ENCODE data around the gene QRICH1.
A peak's percentile ranks its signal among the peaks of the same experiment; 100 is the strongest.

Gene QRICH1

DNA sequence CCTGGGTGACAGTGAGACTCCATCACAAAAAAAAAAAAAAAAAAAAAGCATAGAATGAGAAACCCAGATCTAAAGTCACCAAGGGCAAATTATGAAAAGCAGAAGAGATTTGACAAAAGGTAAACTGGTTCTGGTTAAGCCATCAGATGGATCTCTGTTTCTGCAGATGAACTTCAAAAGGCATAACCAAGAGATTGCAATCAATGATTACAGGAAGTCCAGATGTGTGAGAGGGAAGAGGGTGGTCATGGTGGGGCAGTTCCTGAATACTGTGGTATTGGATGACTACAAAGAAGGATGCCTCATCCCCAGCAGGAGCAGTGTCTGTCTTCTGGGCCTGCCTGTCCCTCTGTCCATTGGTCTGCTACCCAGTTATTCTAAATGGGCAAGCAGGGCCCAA, 100.0 kb downstream of the QRICH1 start:
- no peak overlapping the region for H3K4me3 ChIP-seq (ENCODE audit: control insufficient read depth, low read depth, low read length)
- TF ChIP-seq, protein P1, sequence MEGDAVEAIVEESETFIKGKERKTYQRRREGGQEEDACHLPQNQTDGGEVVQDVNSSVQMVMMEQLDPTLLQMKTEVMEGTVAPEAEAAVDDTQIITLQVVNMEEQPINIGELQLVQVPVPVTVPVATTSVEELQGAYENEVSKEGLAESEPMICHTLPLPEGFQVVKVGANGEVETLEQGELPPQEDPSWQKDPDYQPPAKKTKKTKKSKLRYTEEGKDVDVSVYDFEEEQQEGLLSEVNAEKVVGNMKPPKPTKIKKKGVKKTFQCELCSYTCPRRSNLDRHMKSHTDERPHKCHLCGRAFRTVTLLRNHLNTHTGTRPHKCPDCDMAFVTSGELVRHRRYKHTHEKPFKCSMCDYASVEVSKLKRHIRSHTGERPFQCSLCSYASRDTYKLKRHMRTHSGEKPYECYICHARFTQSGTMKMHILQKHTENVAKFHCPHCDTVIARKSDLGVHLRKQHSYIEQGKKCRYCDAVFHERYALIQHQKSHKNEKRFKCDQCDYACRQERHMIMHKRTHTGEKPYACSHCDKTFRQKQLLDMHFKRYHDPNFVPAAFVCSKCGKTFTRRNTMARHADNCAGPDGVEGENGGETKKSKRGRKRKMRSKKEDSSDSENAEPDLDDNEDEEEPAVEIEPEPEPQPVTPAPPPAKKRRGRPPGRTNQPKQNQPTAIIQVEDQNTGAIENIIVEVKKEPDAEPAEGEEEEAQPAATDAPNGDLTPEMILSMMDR (IDR thresholded peaks at IDR 0.05; ENCODE audit: control insufficient read depth, insufficient read depth, low read depth, low read length, missing control alignments): no peak
- DNase-seq (ENCODE audit: low read depth): no peak

DNA sequence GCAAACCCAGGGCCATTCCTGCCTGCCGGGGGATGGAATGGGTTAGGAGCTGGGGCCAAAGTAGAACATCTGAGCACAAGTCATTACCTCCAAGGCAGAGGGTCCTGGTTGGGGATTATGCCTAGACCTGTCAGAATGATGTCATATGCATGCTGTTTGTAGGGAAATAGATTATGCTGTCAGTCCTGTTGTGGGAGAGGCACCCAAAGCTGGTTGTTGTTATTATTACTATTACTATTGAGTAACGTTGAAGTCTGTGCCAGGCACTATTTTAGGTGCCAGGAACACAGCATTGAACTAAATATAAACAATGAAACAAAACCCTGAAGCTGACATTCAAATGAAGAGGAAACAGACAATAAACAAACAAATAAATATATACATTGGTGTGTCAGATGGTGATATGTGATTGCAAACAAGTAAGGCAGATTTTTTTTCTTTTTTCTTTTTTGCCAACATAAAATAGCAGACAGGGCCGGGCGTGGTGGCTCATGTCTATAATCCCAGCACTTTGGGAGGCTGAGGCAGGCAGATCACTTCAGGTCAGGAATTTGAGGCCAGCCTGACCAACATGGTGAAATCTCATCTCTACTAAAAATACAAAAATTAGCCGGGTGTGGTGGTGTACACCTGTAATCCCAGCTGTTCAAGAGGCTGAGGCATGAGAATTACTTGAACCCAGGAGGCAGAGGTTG, 101.9 kb downstream of the QRICH1 start:
- TF ChIP-seq, protein P1 (IDR thresholded peaks at IDR 0.05; ENCODE audit: control insufficient read depth, insufficient read depth, low read depth, low read length, missing control alignments): no peak
- H3K4me3 ChIP-seq (ENCODE audit: control insufficient read depth, low read depth, low read length): peak overlapping the region; percentile 77
- DNase-seq (ENCODE audit: low read depth): no peak

DNA sequence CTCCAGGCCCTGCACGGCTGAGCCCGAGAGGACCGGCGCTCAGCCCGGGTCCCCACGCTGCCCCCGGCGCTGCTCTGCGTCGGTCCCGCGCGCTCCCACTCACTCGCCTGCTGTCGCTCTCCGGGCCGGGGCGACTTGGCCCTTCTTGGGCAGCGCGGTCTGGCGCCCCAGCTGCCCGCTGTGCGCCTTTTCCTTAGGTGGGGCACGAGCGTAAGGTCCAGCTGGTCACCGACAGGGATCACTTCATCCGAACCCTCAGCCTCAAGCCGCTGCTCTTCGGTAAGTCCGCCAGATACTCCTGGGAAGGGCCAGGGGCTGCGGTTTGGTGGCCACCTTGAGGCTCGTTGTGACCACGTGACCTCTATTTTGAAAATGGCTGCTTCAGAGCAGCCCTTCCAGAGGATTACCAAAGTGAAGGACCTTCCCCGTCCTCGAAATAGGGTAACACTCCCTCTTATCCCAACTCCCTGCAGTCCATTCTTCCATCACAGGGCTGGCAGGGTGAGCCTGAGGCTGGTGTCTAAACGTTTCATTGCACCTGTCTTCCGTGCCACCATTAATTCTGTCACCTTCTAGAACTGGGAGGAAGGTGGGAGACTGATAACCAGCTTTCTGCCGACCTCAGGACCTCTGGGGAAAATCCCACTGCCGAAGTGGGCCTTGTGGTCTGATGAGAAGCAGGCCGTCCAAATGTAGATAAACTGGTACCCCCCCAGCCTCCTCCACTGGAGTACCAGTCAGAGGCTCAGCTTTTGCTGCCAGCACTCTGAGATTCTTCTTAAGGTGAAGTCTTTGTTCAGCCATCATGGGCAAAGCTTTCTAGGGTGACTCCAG, 103.0 kb downstream of the QRICH1 start:
- DNase-seq (ENCODE audit: low read depth): no peak
- H3K4me3 ChIP-seq (ENCODE audit: control insufficient read depth, low read depth, low read length): peak overlapping the region; percentile 77
- TF ChIP-seq, protein P1 (IDR thresholded peaks at IDR 0.05; ENCODE audit: control insufficient read depth, insufficient read depth, low read depth, low read length, missing control alignments): no peak

DNA sequence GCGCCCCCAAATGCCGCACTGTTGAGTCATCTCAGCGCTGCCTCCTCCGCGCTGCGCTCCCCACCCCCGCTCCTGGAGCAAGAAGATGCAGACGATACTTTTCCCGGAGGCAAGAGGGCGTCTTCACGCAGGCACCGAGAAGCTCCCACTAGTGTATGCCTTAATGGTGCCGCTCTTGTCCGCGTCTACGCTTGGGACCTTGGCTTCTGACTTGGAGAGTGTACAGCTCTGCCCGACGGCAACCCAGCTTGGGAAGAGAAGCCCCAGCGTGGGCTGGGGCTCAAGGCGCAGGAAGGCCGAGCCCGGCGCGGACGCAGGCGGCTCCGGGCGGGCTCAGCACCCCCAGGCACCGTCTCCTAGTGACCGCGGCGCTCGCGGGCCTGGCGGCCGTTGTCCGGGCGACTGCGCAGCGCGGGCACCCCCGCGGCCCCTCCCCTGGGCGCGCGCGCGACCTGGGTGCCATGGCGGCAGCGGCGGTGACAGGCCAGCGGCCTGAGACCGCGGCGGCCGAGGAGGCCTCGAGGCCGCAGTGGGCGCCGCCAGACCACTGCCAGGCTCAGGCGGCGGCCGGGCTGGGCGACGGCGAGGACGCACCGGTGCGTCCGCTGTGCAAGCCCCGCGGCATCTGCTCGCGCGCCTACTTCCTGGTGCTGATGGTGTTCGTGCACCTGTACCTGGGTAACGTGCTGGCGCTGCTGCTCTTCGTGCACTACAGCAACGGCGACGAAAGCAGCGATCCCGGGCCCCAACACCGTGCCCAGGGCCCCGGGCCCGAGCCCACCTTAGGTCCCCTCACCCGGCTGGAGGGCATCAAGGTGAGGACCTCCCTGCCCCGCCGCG, 103.9 kb downstream of the QRICH1 start, which contains the start of gene P4HTM:
P4HTM (plus strand) TSS at position 446 of the 840 bp plus-strand sequence; CDS start at position 462, 16 bp downstream.
- DNase-seq (ENCODE audit: low read depth): peak; percentile 80
- TF ChIP-seq, protein P1 (IDR thresholded peaks at IDR 0.05; ENCODE audit: control insufficient read depth, insufficient read depth, low read depth, low read length, missing control alignments): peak; percentile 56
- peak within 1 kb of the TSS; percentile 77 for H3K4me3 ChIP-seq (ENCODE audit: control insufficient read depth, low read depth, low read length)

DNA sequence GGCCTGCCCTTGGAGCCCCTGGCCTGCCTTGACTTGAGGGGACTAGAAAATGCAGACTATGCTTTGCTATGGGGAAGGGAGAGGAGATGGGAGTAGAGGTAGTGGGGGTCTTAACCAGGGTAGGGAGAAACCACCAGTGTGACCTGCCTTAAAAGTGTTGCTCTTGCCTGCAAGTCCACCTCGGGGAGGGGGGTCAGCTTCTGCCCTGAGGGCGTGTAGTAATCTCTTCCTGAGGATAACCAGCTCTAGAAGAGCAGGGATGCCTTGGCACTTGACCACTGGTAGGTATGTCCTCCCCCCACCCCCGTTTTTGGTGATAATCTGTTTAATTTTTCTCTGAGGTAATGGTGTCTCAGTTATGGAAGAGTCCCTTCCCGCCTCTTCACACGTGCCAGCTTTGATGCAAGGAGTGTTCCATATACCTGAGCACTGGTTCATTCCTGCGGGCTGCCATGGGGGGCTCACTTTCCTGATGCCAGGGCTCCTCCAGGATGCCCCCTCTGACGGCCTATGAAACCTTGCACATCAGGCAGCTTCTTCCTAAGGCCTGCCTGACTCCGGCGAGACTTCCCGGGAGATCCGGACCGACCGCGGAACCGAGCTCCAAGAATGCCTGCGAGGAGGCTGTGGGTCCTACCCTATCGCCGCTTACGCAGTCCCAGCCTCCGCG, 104.6 kb downstream of the QRICH1 start:
- H3K4me3 ChIP-seq (ENCODE audit: control insufficient read depth, low read depth, low read length): peak overlapping the region; percentile 77
- TF ChIP-seq, protein P1 (IDR thresholded peaks at IDR 0.05; ENCODE audit: control insufficient read depth, insufficient read depth, low read depth, low read length, missing control alignments): no peak
- no peak for DNase-seq (ENCODE audit: low read depth)

All from AG09309 (cell line).